ENCODE measurements around the gene NCKAP5. TPM values are rescaled to one million over a fixed set of nuclear protein-coding genes. Genes with fewer than 3 reads are reported as not detected.

NCKAP5 gene
- polyA plus RNA-seq, 1 experiment, result 16.6 TPM

GRCh38 chr2:133345638-133346037 lies 222.6 kb downstream of the NCKAP5 start:
- Histone ChIP-seq H3K27ac (ENCODE audit: low read depth, low read length) (no peak overlapping the region), H3K27me3 (ENCODE audit: control insufficient read depth, insufficient read depth, low read length) (no peaks in the 10 kb centered on the region), H3K9me3 (ENCODE audit: control insufficient read depth, insufficient read depth, low read length) (no peaks in the 10 kb centered on the region; the same call in 1 of the 2 replicates), H3K4me3 (ENCODE audit: low read depth, low read length) (no peak overlapping the region)
- DNase-seq (ENCODE audit: low read depth, low spot score), result no peak
- TF ChIP-seq CTCF (IDR thresholded peaks at IDR 0.05; ENCODE audit: low read depth, low read length), result no peak
- ChIA-PET CTCF (no interaction called here), POLR2A (no interaction called here)

DNA sequence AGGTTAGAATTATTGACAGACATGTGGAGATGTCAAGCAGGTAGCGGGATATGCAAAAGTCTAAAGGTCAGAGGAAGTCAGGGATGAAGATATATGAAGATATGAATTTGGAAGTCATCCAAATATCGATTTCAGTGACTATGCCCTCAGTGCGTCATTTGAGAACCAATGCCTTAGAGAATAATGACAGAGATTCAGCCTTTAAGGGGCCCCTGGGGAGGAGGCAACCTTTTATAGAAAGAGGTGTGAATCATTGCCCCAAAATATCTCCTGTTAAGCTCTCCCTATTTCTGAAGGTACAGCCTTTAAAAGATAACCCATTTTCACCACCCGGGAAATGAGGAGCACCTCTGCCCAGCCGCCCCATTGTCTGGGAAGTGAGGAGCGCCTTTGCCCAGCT lies 223.4 kb downstream of the NCKAP5 start:
- TF ChIP-seq CTCF (IDR thresholded peaks at IDR 0.05; ENCODE audit: low read depth, low read length), result no peak
- Histone ChIP-seq H3K27ac (ENCODE audit: low read depth, low read length) (no peak overlapping the region), H3K27me3 (ENCODE audit: control insufficient read depth, insufficient read depth, low read length) (no peaks in the 10 kb centered on the region), H3K4me3 (ENCODE audit: low read depth, low read length) (no peak overlapping the region), H3K9me3 (ENCODE audit: control insufficient read depth, insufficient read depth, low read length) (no peaks in the 10 kb centered on the region; the same call in 1 of the 2 replicates)
- CTCF ChIA-PET, result no interaction called here
- POLR2A ChIA-PET, result no interaction called here
- DNase-seq (ENCODE audit: low read depth, low spot score), result no peak

DNA sequence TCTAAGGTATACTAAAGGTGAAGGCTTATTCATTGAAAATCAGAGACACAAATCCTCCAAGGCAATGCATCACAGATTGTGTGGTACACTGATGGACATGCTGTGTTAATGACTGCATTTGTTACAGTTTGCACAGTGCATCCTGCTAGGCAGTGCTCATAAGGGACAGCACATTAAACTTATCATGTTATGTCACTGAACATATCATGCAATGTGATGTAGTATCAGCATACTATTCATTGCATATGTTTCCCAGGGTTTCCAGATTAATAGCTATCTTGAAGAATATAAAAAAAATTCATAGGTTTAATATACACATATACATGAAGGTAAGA lies 225.3 kb downstream of the NCKAP5 start:
- Histone ChIP-seq H3K27ac (ENCODE audit: low read depth, low read length) (no peak overlapping the region), H3K27me3 (ENCODE audit: control insufficient read depth, insufficient read depth, low read length) (no peaks in the 10 kb centered on the region), H3K9me3 (ENCODE audit: control insufficient read depth, insufficient read depth, low read length) (no peaks in the 10 kb centered on the region), H3K4me3 (ENCODE audit: low read depth, low read length) (no peak overlapping the region)
- CTCF ChIA-PET, result no interaction called here
- TF ChIP-seq CTCF (IDR thresholded peaks at IDR 0.05; ENCODE audit: low read depth, low read length), result no peak
- no peak for DNase-seq (ENCODE audit: low read depth, low spot score)
- POLR2A ChIA-PET, result no interaction called here

- no peak overlapping the region for H3K27ac ChIP-seq (ENCODE audit: low read depth, low read length)
- ChIA-PET CTCF (interaction anchor here (0.9 kb wide), 1 partner anchor 438 kb away, joined by 3 read pairs; no protein-coding TSS in a partner anchor), POLR2A (no interaction called here)
- TF ChIP-seq CTCF (IDR thresholded peaks at IDR 0.05; ENCODE audit: low read depth, low read length), result no peak
- no peak for DNase-seq (ENCODE audit: low read depth, low spot score)
- H3K27me3 ChIP-seq (ENCODE audit: control insufficient read depth, insufficient read depth, low read length), result no peaks in the 10 kb centered on the region
- no peak overlapping the region for H3K4me3 ChIP-seq (ENCODE audit: low read depth, low read length)
- no peaks in the 10 kb centered on the region for H3K9me3 ChIP-seq (ENCODE audit: control insufficient read depth, insufficient read depth, low read length)
These were observed 225.8 kb downstream of the NCKAP5 start for GRCh38 chr2:133342286-133343017.

- Histone ChIP-seq H3K4me3 (ENCODE audit: low read depth, low read length) (no peak overlapping the region), H3K27me3 (ENCODE audit: control insufficient read depth, insufficient read depth, low read length) (no peaks in the 10 kb centered on the region), H3K9me3 (ENCODE audit: control insufficient read depth, insufficient read depth, low read length) (no peaks in the 10 kb centered on the region), H3K27ac (ENCODE audit: low read depth, low read length) (no peak overlapping the region)
- ChIA-PET CTCF (interaction anchor here (0.6 kb wide), 1 partner anchor 742 kb away, joined by 3 read pairs; no protein-coding TSS in a partner anchor), POLR2A (no interaction called here)
- TF ChIP-seq CTCF (IDR thresholded peaks at IDR 0.05; ENCODE audit: low read depth, low read length), result no peak
- no peak for DNase-seq (ENCODE audit: low read depth, low spot score)
These were observed 226.7 kb downstream of the NCKAP5 start for GRCh38 chr2:133341575-133341974.

Measured in AG04450 (cell line).